ENCODE data around the gene MAFF.

MAFF gene

DNA sequence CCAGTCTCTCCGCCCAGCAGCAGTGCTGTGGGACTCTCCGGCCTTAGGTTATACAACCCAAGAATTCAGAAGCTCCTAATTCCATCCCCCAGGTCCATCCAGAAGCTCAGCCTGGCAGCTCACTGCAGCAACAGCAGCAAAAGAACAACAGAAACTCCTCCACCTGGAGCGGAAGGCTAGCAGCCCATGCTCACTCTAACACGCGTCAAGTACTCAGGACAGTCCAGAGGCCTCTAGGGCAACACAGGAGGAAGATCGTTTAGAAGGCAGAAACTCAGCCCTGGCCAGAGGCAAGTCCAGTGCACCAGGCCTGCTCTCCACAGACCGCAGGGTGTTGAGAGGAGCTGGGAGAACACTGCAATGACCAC lies 37.3 kb upstream of the MAFF start:
- ChIA-PET POLR2A (ENCODE audit: low non-redundant PET) (no interaction called here), CTCF (no interaction called here)
- peak overlapping the region; percentile 90 for H3K27ac ChIP-seq
- DNase-seq (ENCODE audit: low spot score): no peak
- TF ChIP-seq, protein P1, sequence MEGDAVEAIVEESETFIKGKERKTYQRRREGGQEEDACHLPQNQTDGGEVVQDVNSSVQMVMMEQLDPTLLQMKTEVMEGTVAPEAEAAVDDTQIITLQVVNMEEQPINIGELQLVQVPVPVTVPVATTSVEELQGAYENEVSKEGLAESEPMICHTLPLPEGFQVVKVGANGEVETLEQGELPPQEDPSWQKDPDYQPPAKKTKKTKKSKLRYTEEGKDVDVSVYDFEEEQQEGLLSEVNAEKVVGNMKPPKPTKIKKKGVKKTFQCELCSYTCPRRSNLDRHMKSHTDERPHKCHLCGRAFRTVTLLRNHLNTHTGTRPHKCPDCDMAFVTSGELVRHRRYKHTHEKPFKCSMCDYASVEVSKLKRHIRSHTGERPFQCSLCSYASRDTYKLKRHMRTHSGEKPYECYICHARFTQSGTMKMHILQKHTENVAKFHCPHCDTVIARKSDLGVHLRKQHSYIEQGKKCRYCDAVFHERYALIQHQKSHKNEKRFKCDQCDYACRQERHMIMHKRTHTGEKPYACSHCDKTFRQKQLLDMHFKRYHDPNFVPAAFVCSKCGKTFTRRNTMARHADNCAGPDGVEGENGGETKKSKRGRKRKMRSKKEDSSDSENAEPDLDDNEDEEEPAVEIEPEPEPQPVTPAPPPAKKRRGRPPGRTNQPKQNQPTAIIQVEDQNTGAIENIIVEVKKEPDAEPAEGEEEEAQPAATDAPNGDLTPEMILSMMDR (conservative IDR thresholded peaks at IDR 0.05; ENCODE audit: low read depth): no peak

DNA sequence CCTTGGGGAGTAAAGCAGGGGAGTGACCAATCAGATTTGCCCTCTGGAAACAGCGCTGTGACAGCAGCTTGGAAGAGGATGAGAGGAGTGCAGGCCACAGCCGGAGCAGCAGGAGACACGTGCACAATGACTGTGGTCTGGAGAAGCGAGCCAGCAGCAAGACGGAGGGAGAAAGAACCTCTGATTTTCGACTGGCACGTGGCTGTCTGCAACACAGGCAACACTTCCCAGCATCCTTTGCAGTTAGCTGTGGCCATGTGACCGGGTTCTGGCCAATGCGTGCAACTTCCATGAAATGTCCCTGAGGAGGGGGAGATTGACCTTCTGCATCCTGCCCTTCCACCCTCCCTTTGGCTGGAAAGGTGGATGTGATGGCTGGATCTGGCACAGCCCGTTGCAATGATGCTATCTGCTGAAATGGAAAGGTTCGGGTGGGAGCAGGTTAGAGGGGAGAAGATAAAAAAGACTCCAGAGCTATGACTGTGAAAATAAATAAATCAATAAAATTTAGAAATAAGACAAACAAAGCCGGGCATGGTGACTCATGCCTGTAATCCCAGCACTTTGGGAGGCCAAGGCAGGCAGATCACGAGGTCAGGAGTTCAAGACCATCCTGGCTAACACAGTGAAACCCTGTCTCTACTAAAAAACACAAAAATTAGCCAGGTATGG lies 35.7 kb upstream of the MAFF start:
- POLR2A ChIA-PET (ENCODE audit: low non-redundant PET): no interaction called here
- TF ChIP-seq, protein P1 (conservative IDR thresholded peaks at IDR 0.05; ENCODE audit: low read depth): no peak
- DNase-seq (ENCODE audit: low spot score): no peak
- H3K27ac ChIP-seq: peak overlapping the region; percentile 90
- CTCF ChIA-PET: interaction anchor here (0.6 kb wide), 1 partner anchor 547 kb away, joined by 3 read pairs; no protein-coding TSS in a partner anchor

DNA sequence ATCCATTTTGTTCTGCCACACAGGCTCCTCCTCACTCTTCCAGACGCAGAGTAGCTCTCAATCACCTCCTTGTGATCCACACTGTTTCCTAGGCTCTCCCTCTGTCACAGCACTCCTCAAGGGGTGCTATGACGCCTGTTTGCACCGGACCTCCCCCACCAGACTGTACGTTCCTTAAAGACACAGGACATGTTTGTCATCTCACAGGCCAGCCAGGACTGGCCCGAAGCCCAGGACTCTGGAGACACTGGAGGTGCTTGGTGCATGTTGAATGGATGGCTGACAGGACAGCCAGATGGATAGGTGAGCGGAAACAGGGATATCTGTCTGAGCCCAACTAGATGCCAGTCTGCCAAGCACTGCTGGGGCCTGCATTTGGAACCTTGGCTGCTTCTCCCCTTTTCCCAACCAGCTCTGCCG lies 33.8 kb upstream of the MAFF start:
- ChIA-PET CTCF (no interaction called here), POLR2A (ENCODE audit: low non-redundant PET) (no interaction called here)
- TF ChIP-seq, protein P1 (conservative IDR thresholded peaks at IDR 0.05; ENCODE audit: low read depth): no peak
- no peak for DNase-seq (ENCODE audit: low spot score)
- H3K27ac ChIP-seq: peak overlapping the region; percentile 90

DNA sequence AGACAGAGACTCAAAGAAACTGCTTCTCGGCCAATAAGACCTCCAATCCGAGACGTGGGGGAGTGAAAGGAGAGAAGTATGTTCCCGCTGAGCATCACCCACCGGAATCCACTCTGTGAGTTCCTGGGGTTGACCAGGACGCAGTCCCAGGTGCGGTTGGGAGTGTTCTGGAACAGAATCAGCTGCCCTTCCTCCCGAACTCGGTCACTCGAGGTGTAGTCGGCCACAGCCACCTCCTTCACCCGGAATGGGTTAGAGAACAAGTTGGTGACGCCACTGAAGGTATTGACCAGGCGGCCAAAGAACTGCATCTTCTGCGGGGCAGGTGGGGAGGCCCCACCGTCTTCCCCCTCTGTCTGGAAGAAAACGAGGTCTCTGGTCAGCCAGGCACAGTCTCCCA lies 32.7 kb upstream of the MAFF start:
- no peak for DNase-seq (ENCODE audit: low spot score)
- TF ChIP-seq, protein P1 (conservative IDR thresholded peaks at IDR 0.05; ENCODE audit: low read depth): no peak
- ChIA-PET POLR2A (ENCODE audit: low non-redundant PET) (no interaction called here), CTCF (no interaction called here)
- peak overlapping the region; percentile 90 for H3K27ac ChIP-seq

DNA sequence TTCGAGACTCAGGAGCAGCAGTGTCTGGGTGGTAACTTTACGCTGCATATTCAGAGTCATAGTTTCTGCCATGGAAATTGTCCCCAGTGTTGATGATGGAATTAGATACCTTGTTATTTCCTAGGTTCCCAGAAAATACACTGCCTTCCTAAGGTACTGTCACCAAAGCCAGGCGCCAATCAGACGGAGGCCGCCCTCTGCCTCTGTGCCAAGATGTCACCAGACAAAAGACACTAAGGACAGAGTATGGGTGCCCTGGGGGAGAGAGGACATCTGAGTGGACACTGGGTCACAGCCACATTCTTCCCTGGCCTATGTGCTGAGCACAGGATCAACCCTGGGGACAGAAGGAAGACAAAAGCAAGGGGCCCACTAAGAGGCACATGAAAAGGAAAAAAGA lies 31.3 kb upstream of the MAFF start:
- CTCF ChIA-PET: no interaction called here
- TF ChIP-seq, protein P1 (conservative IDR thresholded peaks at IDR 0.05; ENCODE audit: low read depth): no peak
- POLR2A ChIA-PET (ENCODE audit: low non-redundant PET): interaction anchor here (0.7 kb wide), 1 partner anchor 33 kb away, joined by 5 read pairs; no protein-coding TSS in a partner anchor
- H3K27ac ChIP-seq: peak overlapping the region; percentile 98
- no peak for DNase-seq (ENCODE audit: low spot score)

DNA sequence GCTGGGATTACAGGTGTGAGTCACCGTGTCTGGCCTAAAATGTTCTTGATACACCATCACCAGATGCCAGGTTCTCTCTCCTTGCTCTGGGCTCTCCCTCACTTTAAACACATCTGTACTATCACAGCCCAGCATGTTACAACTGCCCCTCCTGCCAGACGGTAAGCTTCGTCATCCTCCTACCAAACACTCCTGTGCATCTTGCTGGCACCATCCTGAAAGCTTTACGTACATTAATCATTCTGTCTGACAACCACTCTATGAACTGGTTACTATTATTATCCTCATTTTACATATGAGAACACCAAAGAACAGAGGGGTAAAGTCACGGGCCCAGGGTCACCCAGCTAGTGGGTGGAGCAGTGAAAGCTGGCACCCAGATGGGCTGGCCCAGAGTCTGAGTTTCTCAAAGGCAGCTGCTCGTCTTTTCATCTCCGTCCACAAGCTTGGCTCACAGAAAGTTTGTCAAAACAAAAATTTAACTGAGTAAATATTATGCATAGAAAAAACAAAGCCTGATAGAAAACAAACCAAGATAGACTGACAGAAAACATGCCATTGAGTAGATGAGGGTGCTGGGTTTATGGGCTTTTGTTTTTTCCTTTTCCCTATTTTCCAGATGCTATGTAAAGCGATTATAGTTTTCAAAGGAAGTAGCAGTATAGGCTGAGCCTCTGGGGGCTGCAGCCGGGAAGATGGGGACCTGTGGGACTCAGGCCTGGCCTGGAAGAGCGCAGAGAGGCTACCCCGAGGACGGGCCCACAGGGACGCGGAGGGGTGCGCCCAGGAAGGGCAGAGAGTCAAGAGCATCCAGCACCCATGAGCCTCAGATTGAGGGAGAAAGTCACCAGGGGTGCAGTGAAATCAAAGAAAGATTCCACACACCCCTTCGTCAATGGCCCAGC lies 29.6 kb upstream of the MAFF start:
- DNase-seq (ENCODE audit: low spot score): peak; percentile 70
- ChIA-PET POLR2A (ENCODE audit: low non-redundant PET) (interaction anchor here (0.5 to 0.8 kb wide), 3 partner anchors 16 to 143 kb away, joined by 3 to 6 read pairs (median 3); no protein-coding TSS in a partner anchor), CTCF (no interaction called here)
- TF ChIP-seq, protein P1 (conservative IDR thresholded peaks at IDR 0.05; ENCODE audit: low read depth): no peak
- peak overlapping the region; percentile 98 for H3K27ac ChIP-seq
